Measurements from ENCODE around the gene SQSTM1. TPM values are rescaled to one million over a fixed set of nuclear protein-coding genes. Genes with fewer than 3 reads are reported as not detected.

Gene SQSTM1
- total RNA-seq, 1 donor from 2014 or later: 97.0 TPM

DNA sequence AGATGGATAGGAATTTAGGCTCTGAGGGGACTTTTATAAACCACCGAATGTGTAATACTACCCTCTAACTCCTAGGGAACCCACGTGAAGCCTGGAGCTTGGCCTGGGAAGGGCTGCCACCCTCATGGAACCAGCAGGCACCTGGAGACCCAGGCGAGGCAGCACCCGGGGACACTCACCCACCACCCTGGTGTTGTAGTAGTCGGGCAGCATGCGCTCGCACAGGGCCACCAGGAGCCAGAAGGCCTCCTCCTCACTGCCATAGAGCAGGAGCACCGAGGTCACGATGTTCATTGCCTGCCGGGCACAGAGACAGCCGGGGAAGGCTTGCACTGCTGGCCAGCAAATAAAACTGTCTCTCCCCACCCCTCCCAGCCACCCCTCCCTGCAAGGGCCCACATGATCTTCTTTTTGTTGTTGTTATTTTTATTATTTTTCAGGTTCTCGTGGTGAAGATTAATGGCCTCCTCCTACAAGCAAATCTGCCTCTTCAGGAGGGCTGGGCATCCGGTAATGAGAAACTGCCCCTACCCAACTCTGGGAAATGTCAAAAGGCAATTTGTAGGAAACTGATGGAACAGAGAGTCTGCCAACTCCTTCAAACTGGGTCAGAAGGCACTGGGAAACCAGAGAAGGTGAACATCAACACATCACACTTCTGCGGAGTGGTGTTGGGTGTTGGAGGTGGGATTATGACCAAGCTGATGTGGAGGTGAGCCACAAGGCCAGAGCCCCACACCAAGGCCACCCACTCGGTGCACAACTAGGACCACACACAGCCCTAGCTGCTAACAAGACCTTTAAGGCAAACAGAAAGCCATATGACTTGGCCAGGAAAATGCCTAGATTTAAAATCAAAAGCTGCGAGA is 55.3 kb downstream of the SQSTM1 start:
- H3K9me3 Mint-ChIP-seq (ENCODE audit: unreplicated experiment): peaks cover 2% of the 10 kb centered on the region
- H3K36me3 Mint-ChIP-seq (ENCODE audit: unreplicated experiment): peaks cover 5% of the 10 kb centered on the region
- peaks cover under 1% of the 10 kb centered on the region for H3K27me3 Mint-ChIP-seq (ENCODE audit: unreplicated experiment)

DNA sequence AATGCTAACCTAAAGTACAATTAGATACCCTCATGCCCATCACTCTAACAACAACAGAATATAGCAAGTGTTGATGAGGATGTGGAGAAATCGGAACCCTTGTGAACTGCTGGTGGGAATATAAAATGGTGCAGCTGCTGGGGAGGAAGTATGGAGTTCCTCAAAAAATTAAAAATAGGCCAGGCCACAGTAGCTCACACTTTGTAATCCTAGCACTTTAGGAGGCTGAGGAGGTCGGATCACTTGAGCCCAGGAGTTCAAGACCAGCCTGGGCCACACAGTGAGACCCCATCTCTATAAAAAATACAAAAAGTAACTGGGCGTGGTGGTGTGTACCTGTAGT is 55.9 kb downstream of the SQSTM1 start:
- Mint-ChIP-seq H3K36me3 (ENCODE audit: unreplicated experiment) (peaks cover 10% of the 10 kb centered on the region), H3K27me3 (ENCODE audit: unreplicated experiment) (peaks cover 4% of the 10 kb centered on the region), H3K4me1 (ENCODE audit: low read depth, unreplicated experiment) (no peaks in the 10 kb centered on the region), H3K9me3 (ENCODE audit: unreplicated experiment) (peaks cover 4% of the 10 kb centered on the region), H3K27ac (ENCODE audit: unreplicated experiment) (no peak overlapping the region), H3K4me3 (ENCODE audit: unreplicated experiment) (no peak overlapping the region)
- no peak for DNase-seq
- TF ChIP-seq, protein P1, sequence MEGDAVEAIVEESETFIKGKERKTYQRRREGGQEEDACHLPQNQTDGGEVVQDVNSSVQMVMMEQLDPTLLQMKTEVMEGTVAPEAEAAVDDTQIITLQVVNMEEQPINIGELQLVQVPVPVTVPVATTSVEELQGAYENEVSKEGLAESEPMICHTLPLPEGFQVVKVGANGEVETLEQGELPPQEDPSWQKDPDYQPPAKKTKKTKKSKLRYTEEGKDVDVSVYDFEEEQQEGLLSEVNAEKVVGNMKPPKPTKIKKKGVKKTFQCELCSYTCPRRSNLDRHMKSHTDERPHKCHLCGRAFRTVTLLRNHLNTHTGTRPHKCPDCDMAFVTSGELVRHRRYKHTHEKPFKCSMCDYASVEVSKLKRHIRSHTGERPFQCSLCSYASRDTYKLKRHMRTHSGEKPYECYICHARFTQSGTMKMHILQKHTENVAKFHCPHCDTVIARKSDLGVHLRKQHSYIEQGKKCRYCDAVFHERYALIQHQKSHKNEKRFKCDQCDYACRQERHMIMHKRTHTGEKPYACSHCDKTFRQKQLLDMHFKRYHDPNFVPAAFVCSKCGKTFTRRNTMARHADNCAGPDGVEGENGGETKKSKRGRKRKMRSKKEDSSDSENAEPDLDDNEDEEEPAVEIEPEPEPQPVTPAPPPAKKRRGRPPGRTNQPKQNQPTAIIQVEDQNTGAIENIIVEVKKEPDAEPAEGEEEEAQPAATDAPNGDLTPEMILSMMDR (IDR thresholded peaks at IDR 0.05; ENCODE audit: partially characterized antibody, unreplicated experiment): no peak

More for the DNA sequence above, 55.3 kb downstream of the SQSTM1 start:
- no peaks in the 10 kb centered on the region for H3K4me1 Mint-ChIP-seq (ENCODE audit: low read depth, unreplicated experiment)
- DNase-seq: no peak
- TF ChIP-seq, protein P1 (IDR thresholded peaks at IDR 0.05; ENCODE audit: partially characterized antibody, unreplicated experiment): no peak
- no peak overlapping the region for H3K27ac Mint-ChIP-seq (ENCODE audit: unreplicated experiment)
- no peak overlapping the region for H3K4me3 Mint-ChIP-seq (ENCODE audit: unreplicated experiment)

DNA sequence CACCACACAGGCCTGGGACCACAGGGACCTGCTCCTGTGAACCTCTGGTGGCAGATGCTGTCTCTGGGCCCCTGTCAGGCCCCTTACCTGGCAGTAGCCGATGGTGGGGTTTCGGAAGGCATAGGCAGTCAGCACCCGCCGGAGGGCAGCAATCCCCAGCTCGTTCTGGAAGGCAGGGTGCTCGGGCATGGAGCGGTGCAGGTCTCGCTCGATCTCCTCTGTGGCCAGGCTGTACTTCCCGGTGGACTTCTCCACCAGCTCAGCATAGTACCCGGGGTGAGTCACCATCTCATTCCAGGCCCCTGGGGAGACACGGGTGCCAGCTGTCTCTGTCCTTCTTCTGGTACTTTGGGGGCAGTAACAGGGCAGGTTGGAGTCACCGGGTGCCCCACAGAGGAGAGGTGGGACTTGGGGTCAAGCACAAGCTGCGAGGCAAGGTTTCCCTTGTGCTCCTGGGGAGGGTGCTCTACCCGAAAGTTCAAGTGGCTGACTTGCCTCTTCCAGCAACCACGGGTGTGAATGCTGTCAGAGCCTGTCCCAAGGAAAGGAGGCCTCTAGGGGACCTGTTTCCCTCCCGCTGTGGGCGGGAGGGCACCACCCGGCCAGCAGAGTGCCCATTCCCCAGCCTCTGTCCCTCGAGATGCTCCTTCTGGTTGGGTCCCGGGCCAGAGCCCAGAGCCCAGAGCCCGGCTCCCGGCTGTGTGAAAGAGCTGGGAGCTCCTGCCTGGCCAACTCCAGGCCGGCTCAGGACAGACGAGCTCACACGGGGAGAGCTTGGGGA is 57.7 kb downstream of the SQSTM1 start:
- TF ChIP-seq, protein P1 (IDR thresholded peaks at IDR 0.05; ENCODE audit: partially characterized antibody, unreplicated experiment): no peak
- peaks cover 25% of the 10 kb centered on the region for H3K36me3 Mint-ChIP-seq (ENCODE audit: unreplicated experiment)
- H3K9me3 Mint-ChIP-seq (ENCODE audit: unreplicated experiment): peaks cover 6% of the 10 kb centered on the region
- H3K27ac Mint-ChIP-seq (ENCODE audit: unreplicated experiment): no peak overlapping the region
- H3K4me3 Mint-ChIP-seq (ENCODE audit: unreplicated experiment): no peak overlapping the region
- H3K27me3 Mint-ChIP-seq (ENCODE audit: unreplicated experiment): peaks cover 6% of the 10 kb centered on the region
- no peak for DNase-seq
- H3K4me1 Mint-ChIP-seq (ENCODE audit: low read depth, unreplicated experiment): no peaks in the 10 kb centered on the region

DNA sequence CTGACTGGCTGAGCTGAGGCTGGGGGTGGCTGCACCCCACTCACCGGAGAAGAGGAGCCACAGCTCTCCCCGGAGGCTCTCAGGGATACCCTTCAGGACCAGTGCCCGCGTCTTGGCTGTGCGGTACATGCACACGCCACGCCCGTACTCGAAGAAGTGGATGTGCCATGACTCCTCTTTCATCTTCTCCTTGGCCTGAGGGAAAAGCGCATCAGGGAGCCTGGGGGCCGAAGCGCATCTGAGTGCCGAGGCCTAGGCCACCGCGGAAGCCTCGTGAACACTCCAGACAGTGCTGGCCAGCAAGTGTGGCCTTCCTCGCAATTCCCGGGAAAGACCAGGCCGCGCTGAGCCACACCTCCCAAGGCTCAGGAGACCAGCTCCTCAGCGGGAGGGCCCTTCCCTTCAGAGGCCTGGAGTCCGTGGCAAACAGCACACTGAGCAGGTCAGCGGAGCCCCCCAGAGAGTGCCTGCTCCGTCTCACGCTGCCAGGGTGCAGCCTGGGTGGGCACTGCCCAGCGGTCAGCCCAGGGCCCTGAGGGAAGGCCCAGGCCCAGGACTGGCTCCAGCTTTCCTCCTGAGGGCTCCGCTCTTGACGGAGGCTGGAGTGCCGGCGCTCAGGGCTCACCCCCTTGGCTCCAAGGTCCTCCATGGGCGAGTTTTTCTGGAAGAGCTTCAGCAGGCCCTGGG is 58.4 kb downstream of the SQSTM1 start:
- TF ChIP-seq, protein P1 (IDR thresholded peaks at IDR 0.05; ENCODE audit: partially characterized antibody, unreplicated experiment): no peak

More for the DNA sequence above, 58.4 kb downstream of the SQSTM1 start:
- Mint-ChIP-seq H3K27me3 (ENCODE audit: unreplicated experiment) (peaks cover 6% of the 10 kb centered on the region), H3K4me1 (ENCODE audit: low read depth, unreplicated experiment) (no peaks in the 10 kb centered on the region), H3K27ac (ENCODE audit: unreplicated experiment) (no peak overlapping the region), H3K36me3 (ENCODE audit: unreplicated experiment) (peaks cover 33% of the 10 kb centered on the region), H3K9me3 (ENCODE audit: unreplicated experiment) (peaks cover 8% of the 10 kb centered on the region), H3K4me3 (ENCODE audit: unreplicated experiment) (no peak overlapping the region)
- DNase-seq: no peak
